HPDE6-E6E7 (cell line): ENCODE data around the gene GMDS.

ENCODE experiments used
- DNase-seq: peaks from one replicate; pipeline ENCODE4 v3.0.0; 2011; ENCODE audit warnings: missing footprints; ENCODE audit errors: extremely low spot score

GMDS gene

GRCh38 chr6:2133716-2134310, 111.6 kb downstream of the GMDS start:
- no peak for DNase-seq

DNA sequence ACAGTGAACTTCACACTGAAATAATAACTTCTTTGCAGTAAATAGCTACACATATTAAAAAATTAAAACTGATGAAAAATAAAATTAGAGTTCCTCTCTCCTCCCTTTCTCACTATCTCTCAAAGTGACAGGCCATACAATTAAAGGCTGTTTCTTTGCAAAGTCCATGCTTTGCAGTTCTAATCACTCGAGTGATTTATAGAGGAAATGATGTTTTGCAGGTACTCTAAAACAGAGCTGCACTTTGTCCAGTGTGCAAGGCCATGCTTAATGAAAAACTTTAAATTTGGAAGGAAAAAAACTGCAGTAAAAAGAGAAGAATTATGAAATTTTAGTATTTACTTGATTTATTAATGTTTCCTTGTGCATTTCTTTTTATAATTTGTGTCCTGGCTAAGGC, 112.5 kb downstream of the GMDS start:
- DNase-seq, result no peak

DNA sequence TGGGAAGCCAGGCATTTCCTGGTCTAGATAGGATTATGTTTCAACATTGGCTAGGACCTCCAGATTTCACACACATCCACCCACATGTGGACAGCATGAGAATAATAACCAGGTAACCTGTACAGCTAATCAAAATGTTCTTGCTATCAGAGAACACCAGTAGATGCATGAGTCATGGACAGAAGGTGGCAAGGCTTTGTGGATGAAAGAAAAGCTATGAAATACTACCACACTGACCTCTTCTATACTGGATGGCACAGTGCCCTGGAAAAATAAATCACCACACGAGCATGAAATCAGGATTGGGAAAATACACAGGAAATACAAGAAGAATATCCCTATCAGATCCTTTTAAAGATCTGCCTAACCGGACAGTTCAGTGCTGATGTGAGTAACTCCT, 113.0 kb downstream of the GMDS start:
- no peak for DNase-seq

DNA sequence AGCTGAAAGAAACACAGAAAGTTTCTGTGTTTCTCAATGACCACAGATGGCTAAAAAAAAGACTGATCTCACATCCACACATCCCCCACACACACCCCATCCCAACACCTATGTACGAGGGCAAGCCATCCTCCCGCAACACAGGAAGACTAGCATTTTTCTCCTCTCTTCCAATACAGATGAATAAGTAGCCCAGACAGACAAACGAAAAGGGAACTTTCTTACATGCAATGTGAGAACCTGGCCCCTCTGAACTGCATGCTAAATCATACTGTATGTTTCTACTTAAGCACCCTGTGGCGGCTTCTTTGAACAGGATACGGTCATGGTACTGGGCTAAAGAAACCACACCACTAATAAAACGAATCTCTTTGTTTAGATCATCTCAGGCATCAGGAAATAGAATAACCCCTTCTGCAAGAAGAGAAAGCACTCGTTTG, 116.2 kb downstream of the GMDS start:
- no peak for DNase-seq

GRCh38 chr6:2127484-2127911, 117.9 kb downstream of the GMDS start:
- no peak for DNase-seq

DNA sequence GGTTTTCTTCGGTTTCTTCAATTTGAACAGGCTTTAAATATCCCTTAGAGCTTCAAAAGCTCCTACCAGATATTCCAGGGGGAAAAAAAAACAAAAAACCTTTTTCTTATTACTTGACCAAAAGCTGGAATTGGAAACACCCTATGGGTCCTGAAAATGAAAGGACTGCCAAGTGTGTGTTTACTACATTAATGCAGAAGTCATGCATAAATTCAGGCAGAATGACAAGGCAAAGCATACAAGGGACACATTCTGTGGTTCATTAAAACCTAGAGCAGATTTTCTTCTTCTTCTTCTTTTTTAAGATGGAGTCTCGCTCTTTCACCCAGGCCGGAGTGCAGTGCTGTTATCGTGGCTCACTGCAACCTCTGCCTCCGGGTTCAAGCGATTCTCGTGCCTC, 119.1 kb downstream of the GMDS start:
- DNase-seq, result no peak

DNA sequence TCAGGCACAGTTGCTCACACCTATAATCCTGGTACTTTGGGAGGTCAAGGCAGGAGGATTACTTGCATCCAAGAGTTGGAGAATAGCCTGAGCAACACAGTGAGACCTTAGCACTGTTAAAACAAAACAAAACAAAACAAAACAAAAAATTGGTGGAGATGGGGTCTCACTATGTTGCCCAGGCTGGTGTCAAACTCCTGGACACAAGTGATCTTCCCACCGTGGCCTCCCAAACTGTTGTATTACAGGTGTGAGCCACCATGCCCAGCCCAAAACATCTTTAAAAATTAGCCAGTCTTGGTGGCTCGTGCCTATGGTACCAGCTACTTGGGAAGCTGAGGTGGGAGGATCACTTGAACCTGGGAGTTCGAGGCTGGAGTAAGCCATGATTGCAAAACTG, 120.2 kb downstream of the GMDS start:
- DNase-seq, result no peak

- DNase-seq, result no peak
These were observed 121.1 kb downstream of the GMDS start for GRCh38 chr6:2124260-2124709.

DNA sequence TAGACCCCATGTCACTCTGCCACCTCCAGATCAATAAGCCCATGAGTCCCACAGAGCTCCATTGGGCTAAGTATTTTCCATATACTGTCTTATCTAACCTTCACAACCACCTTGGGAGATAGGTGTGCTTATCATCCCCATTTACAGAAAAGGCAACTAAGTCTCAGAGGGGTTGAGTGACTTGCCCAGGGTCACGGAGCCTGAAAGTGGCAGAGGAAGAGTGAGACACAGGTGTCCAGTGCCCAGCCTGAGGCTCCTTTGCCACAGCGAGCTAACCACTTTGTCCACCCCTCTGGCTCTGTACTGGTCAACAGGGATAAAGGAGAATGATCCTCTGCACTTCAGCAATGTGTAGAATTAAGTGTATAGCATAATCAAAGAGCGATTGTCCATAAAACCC, 124.5 kb downstream of the GMDS start:
- DNase-seq, result no peak

- DNase-seq, result no peak
These were observed 126.1 kb downstream of the GMDS start for GRCh38 chr6:2119275-2119674.

DNA sequence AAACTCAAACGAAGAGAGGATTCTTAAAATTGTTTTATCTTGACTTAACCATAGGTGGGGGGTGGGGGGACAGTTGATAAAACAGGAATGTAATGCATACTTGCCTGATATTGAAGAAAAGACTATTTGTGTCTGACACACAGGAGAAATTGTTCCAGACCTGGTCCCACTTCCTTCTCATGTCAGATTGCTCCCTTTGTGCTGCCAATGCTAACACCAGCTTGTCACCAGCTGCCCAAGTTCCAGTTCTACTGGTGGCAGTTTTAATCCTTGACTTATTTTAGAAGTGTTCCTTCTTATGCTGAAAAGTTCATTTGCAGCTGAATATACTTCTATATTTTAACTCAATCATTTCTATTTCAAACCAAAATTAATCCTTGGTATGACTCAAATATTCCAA, 127.3 kb downstream of the GMDS start:
- DNase-seq, result no peak

GRCh38 chr6:2117447-2117846, 128.0 kb downstream of the GMDS start:
- no peak for DNase-seq

- no peak for DNase-seq
These were observed 128.9 kb downstream of the GMDS start for GRCh38 chr6:2116496-2116895.

DNA sequence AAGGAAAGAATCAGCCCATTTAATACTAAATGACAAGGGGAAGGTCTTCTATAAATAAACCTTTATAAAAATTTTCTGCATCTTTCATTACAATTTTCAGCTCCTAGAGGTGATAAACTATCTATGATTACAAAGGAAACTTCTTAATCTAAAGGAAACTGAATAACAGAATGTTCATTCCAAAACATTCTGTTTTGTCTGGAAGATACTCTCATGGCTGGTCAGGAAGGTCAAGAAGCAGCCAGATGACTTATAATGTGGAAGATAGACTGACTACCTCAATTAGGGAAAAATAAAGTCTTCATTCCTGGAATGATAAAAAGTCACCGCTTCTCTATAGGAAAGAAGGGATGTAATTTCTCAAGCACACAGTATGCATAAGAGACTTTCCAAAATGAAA, 131.3 kb downstream of the GMDS start:
- DNase-seq, result no peak

- DNase-seq, result peak; percentile 46
These were observed 134.2 kb downstream of the GMDS start for GRCh38 chr6:2111162-2111677.

GRCh38 chr6:2110504-2110903, 134.9 kb downstream of the GMDS start:
- DNase-seq, result no peak

DNA sequence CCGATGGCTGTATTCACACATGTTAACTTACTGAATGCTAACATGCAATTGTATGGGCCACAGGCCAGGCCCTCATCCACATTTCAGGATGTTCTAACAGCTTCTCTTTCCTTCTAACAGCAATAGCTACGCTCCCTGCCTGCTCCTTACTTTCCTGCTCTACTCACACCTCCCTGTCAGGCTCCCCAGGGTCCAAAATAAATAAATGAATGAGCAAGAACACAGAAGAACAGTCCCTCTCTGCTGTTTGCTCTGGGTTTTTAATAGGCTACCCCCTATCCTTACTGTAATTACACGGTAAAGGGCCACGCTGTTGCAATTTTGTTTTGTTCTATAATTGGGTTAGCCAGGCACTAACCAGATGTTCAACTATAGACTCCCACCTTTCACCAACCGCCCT, 135.6 kb downstream of the GMDS start:
- DNase-seq, result no peak

GRCh38 chr6:2108700-2109306, 136.6 kb downstream of the GMDS start:
- no peak for DNase-seq

DNA sequence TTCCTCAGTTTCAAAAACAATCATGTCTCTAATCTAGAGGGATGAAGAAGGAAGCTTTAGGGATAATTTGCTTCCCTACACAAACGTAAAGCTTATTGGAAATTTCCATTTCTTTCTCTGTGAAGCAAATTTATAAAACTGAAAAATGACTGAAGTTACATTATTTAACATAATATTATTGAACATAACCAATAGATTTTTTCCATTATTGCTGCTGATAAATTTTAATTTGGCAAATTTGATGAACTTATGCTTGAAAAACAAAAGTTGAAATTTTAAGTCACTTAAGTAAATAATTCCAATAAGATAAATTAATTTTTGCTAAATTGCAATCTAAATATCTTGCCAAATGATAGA, 140.9 kb downstream of the GMDS start:
- no peak for DNase-seq

GRCh38 chr6:2103765-2104523, 141.5 kb downstream of the GMDS start:
- peak; percentile 52 for DNase-seq

DNA sequence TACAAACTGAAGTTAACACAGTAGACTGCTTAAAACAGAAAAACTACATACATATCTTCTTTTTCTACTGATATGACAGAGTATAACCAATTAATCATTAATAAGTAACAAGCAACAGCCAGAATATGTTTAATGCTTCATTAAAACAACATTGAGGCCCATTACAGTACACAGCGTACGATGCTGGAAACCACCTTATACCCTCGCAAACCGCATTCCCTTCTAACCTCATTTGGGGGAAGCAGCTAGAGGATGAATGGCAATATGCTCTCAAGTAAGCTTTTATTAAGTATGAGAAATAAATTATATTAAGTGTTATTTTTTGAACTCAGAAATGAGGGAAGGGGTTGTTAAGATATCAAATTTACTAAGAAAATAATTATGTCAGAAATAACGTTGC, 142.4 kb downstream of the GMDS start:
- no peak for DNase-seq

- no peak for DNase-seq
These were observed 143.0 kb downstream of the GMDS start for GRCh38 chr6:2102316-2102883.

- no peak for DNase-seq
These were observed 144.2 kb downstream of the GMDS start for GRCh38 chr6:2101213-2101612.
